Non-pigmented ciliary epithelial cell (primary cell): Measurements from ENCODE around the gene MRPL42.
"Not testable (repeated sequence)": the region's sequence is repeated elsewhere in the genome, so short reads cannot be mapped to it uniquely, and the experiment has no call there.

ENCODE experiments used
- DNase-seq: peaks from one replicate; pipeline ENCODE4 v3.0.0-alpha.2; 2010; ENCODE audit warnings: low read depth

MRPL42 gene

GRCh38 chr12:93447555-93448290, 19.6 kb upstream of the MRPL42 start:
- no peak for DNase-seq

GRCh38 chr12:93448796-93449195, 18.5 kb upstream of the MRPL42 start:
- no peak for DNase-seq

GRCh38 chr12:93449277-93449676, 18.0 kb upstream of the MRPL42 start:
- DNase-seq = no peak

- no peak for DNase-seq
Measured at GRCh38 chr12:93451423-93452158, 15.7 kb upstream of the MRPL42 start.

- peak; percentile 52 for DNase-seq
Measured at GRCh38 chr12:93453633-93454032, 13.7 kb upstream of the MRPL42 start.

GRCh38 chr12:93456077-93456476, 11.2 kb upstream of the MRPL42 start:
- no peak for DNase-seq

GRCh38 chr12:93459097-93459496, 8.2 kb upstream of the MRPL42 start:
- DNase-seq = no peak

GRCh38 chr12:93460003-93460402, 7.3 kb upstream of the MRPL42 start:
- no peak for DNase-seq

GRCh38 chr12:93460902-93461301, 6.4 kb upstream of the MRPL42 start:
- no peak for DNase-seq

GRCh38 chr12:93461503-93461902, 5.8 kb upstream of the MRPL42 start:
- no peak for DNase-seq

GRCh38 chr12:93465841-93466240, 1.5 kb upstream of the MRPL42 start:
- no peak for DNase-seq

- no peak for DNase-seq
Measured at GRCh38 chr12:93466625-93467350, 526 bp upstream of the MRPL42 start.

GRCh38 chr12:93468008-93468371, 676 bp downstream of the MRPL42 start:
- no peak for DNase-seq

- DNase-seq = no peak
Measured at GRCh38 chr12:93469386-93469785, 2.1 kb downstream of the MRPL42 start.

- DNase-seq = no peak
Measured at GRCh38 chr12:93476555-93476954, 9.2 kb downstream of the MRPL42 start.

- DNase-seq = no peak
Measured at GRCh38 chr12:93482721-93483120, 15.4 kb downstream of the MRPL42 start.

GRCh38 chr12:93483151-93483807, 16.0 kb downstream of the MRPL42 start:
- no peak for DNase-seq

- no peak for DNase-seq
Measured at GRCh38 chr12:93484315-93484981, 17.1 kb downstream of the MRPL42 start.

GRCh38 chr12:93492808-93493207, 25.5 kb downstream of the MRPL42 start:
- DNase-seq = not testable (repeated sequence)

- DNase-seq = no peak
Measured at GRCh38 chr12:93494096-93494495, 26.8 kb downstream of the MRPL42 start.

- DNase-seq = no peak
Measured at GRCh38 chr12:93497456-93497855, 30.1 kb downstream of the MRPL42 start.

- not testable (repeated sequence) for DNase-seq
Measured at GRCh38 chr12:93498813-93499212, 31.5 kb downstream of the MRPL42 start.
